ENCODE data around the gene OR8I2.

DNA sequence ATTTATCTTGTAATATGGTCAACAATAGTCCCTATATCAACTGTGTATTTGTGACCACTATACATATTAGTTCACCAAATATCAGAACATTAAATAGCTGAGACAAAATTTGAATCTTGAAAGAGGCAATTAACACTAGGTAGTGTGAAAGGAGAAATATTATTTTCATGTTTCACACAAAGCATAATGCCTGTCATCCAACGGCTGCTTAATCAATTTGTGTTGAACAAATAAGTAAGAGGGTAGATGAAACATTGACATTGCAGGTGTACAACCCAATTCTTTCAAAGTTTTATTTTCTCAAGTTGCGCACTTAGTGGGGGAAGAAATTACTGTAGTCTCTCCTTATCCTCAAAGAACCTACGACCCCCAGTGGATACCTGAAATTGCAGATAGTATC lies 3.4 kb upstream of the OR8I2 start:
- TF ChIP-seq, protein P1, sequence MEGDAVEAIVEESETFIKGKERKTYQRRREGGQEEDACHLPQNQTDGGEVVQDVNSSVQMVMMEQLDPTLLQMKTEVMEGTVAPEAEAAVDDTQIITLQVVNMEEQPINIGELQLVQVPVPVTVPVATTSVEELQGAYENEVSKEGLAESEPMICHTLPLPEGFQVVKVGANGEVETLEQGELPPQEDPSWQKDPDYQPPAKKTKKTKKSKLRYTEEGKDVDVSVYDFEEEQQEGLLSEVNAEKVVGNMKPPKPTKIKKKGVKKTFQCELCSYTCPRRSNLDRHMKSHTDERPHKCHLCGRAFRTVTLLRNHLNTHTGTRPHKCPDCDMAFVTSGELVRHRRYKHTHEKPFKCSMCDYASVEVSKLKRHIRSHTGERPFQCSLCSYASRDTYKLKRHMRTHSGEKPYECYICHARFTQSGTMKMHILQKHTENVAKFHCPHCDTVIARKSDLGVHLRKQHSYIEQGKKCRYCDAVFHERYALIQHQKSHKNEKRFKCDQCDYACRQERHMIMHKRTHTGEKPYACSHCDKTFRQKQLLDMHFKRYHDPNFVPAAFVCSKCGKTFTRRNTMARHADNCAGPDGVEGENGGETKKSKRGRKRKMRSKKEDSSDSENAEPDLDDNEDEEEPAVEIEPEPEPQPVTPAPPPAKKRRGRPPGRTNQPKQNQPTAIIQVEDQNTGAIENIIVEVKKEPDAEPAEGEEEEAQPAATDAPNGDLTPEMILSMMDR (IDR thresholded peaks at IDR 0.05; ENCODE audit: poor library complexity): no peak
- no peak for TF ChIP-seq EZH2 (IDR thresholded peaks at IDR 0.05; ENCODE audit: borderline replicate concordance)
- TF ChIP-seq EZH2phosphoT487 (IDR thresholded peaks at IDR 0.05; ENCODE audit: low read depth, severe bottlenecking, unreplicated experiment): no peak
